ENCODE results near the gene ZDHHC11B.
"Not testable (repeated sequence)": the region's sequence is repeated elsewhere in the genome, so short reads cannot be mapped to it uniquely, and the experiment has no call there.

Gene ZDHHC11B

DNA sequence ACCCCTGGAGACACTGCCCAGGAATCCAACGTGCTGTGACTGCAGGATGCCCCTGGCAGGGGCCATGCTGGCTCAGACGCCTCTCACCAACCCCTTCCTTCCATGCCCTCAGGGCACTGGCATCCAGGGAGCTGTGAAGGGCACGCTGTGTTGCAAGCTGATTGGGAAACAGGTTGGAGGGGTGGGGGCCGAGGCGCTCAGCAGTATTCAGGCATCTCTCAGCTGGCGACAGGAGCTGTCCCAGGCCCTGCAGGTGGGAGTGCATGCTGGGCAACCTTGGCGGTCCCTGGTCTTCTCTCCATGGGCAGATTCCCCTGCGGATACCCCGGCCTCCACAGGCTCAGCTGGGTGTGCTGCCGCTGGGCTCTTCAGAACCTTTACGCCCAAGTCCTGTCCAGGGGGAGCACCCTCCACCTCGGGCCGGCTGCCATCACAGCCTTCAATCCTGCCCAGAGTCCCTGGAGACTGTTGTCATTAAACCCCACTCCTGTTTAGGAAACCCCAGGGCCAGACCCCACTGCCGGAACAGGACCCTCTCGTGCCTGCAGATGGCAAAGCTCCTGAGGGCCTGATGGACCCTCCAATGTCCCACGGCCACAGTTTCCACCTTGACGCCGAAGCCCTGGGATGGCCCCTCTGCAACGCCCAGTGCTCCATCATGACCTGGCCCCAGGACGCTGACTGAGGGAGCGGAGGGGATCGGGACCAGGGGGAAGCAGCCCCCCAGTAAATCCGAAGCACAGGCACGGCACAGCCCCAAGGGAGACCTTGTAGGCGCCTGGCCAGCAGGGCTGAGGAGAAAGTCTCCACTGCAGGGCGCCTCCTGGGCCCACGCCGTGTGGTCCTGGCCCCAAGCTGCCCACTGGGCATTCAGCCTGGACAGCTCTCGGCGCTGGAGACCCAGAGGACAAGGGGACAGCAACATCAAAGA is 100.7 kb downstream of the ZDHHC11B start:
- DNase-seq: no peak

DNA sequence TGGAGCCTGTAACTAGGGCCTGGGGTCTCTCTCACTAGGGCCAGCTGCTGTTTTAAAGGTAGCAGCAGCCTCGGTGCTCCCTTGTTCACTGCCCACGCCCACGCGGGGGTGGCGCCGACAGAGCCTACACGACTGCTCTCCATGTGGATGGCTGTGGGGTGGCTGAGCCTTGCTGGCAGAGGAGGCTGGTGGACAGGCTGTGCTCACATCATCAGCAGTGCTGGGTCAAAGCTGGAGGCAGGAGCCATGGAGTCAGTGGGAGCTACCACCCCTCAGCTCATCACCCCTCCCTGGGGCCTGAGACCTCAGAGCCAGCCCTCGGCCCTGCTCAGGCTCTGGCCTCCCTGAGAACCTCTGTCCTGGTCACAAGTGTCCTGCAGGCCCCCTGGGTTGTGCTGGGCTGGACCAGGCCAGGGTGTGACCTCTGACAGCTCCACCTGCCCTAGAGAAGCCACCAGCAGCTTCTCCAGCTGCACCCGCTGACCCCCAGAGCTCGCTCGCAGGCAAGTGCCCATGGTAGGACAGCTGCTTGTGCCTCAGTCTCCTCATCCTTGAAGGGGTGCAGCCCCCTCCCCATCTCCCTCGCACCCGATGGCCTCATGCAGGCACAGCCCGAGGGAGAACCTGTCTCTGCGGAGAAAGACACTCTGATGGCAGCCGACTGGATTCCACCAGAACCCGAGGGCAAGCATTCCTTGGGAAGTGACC is 101.7 kb downstream of the ZDHHC11B start:
- not testable (repeated sequence) for DNase-seq

DNA sequence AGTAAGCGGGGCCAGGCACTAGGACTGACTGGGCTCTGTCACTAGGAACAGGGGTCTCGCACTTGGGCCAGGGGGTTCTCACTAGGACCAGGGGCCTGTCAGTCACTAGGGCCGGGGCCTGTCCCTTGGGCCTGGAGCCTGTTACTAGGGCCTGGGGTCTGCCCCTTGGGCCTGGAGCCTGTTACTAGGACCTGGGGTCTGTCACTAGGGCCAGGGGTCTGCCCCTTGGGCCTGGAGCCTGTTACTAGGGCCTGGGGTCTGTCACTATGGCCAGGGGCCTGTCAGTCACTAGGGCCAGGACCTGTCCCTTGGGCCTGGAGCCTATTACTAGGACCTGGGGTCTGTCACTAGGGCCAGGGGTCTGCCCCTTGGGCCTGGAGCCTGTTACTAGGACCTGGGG is 102.3 kb downstream of the ZDHHC11B start:
- DNase-seq: not testable (repeated sequence)

DNA sequence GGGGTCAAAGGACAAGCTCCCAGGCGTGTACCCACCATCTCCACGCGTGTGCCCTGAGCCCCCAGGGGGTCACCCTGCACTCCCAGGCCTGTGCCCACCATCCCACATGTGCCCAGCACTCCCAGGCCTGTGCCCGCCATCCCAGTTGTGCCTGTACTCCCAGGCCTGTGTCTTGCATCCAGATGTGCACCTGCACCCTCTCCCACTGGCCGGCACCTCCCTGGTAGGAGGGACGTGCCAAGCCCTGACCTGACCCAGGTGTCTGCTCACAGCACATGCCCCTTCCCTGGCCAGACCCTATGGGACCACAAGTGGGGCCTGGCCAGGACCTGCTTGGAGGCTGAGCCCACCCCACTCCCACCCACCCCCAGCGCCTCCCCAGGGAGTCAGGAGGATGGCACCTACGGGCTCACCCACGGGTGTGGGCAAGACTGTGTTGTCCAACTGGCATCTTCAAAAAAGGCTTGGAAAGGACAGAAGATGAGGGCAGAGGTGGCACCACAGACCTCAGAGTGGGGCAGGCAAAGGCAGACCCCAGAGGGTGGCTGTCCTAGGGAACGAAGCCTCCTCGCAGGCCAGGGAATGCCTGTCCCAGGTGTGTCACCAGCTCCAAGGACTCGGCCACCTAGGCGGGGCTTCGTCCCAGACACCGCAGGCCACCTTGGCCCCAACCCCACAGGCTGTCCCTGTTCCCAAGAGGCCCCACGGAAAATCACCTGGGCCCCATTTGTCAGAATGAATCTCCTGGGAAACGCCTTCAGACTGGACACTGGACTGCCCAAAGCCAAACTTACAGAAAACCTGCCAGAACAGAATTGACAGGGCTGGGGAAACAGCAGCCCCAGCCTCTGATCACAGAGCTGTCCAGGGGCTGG is 103.0 kb downstream of the ZDHHC11B start:
- DNase-seq: not testable (repeated sequence)

DNA sequence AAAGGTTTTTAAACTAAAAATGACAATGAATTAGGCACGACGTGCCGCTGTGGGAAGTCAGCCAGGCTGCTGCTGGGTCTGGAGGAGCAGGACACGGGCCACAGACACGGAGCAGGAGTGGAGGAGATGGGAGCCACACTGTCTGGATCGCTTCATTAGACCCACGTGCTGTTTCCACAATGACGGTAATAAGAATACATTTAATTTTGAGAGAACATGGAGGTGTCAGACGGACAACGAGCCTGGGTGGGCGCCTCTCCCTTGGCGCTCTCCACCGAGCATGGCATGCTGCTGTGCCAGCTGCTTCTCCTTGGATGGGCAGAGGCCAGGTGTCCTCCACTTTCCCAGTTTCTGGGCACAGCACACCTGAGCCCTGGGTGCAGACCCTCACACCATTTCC is 103.7 kb downstream of the ZDHHC11B start:
- DNase-seq: not testable (repeated sequence)

DNA sequence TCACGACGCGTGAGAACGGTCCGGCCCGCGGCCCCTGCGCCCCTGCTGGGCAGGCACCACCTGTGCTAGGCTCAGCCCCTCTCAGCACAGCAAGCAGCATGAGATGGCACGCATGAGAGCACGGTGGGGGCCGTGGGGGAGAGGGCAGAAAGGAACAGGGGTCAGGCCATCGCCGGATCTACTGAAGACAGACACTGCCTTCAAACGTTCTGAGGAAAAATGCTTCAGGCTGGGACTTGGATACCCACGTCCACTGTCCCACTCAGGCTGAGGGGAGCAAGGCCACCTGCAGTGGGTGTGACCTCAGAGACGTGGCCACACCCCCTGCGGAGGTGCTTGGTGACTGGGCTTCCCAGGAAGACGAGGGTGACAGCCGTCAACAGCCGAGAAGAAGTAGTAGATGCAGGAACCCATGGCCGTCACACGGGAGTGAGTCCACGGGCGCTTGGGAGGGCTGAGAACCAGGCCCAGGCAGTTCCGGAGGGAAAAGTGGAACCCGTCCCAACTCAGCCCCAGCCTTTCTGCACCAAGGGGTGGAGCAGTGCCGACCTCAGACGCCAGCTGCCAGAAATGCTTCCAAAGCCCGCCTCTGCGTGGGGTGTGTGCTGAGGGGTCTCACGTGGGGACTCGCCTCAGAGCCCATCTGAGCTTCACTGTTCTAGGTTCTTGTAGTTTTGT is 104.3 kb downstream of the ZDHHC11B start:
- not testable (repeated sequence) for DNase-seq

DNA sequence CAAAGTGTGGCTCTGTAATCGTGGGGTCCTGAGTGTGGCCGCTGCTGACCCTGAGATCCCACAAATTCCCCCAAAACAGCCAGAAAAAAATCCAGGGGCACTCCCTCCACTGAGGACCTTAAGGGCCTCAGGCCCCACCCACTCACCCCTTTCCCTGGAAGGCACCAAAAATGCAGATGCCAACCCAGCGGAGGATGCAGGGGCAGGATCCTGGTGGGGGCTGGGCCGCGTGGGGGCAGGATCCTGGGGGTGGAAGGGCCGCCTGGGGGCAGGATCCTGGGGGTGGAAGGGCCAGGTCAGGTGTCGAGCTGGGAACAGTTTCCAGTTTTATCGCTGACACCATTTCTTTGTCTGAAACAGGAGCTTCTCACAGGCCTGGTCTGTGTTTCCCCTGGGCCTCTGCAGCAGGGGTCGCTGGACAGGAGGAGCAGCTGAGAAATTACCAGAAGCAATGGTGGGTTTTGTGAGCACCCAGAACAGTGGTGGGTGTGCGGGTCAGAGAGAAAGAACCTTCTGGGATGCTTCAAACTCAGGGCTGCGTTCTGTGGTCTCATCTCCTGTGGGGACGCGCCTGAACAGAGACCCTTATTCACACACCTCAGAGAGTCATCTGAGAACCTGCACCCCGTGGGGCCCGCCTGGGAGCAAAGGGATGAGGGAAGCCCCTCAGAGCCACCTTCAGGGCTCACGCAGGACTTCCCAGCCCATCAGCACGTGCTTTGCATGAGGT is 105.2 kb downstream of the ZDHHC11B start:
- DNase-seq: not testable (repeated sequence)

DNA sequence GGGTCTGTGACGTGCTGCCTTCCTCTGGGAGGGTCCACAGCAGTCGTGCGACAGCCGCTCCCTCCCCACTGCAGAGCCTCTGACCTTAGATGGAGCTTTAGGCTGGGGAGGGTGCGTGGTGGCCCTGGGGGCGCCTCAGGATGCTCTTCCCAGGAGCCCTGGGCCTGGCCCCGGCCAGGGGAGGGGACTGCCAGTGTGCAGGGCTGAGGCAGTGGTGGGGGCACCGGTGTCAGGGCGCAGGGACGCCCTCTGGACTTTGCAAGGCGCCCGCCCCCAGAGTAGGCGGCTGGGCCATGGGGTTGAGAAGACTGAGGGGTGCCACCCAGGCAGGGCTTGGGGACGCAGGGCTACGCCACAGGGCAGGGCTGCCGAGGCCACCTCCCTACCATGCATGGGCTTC is 106.0 kb downstream of the ZDHHC11B start:
- DNase-seq: not testable (repeated sequence)

DNA sequence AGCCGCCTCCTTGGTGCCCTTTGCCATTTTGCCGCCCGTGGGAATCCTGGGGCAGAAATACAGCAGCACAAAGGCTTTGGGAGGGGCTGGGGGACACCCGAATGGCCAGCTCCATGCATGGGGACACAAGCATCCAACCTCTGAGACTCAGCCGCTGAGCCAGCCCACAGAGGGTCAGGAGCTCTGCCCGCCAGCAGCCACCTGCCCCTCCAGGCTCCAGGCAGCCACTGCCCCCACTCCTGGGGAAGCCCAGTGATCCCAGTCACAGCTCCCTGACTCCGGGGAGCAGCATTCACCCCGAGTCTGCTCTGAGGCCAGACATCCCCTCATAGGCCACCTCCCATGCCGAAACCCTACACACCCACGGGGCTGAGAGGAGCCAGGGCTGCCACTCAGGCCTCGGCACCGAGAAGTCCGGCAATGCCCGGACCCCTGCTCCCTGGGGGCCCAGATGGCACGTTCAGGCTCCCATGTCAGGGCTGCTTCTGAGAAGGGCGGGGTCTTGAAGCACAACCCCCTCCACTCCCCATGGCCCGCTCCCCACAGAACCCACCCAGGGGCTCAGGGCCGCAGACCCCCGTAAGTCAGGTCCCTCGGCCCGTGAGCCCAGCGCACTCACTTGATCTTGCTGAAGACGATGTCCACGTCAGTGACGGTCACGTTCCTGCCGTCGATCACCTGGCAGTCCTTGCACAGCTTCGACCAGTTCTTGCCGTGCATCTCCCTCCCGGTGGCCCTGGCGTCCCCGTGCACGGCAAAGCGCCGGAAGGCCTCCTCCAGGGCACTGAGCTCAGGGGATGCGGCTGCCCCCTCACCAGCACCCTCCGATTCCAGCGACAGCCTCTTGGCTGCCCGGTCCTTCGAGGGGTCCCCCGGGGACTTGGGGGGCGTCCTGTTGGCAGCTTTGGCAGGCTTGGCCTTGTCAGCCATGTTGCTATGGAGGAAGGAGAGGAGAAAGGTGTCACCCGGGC is 107.1 kb downstream of the ZDHHC11B start:
- DNase-seq: no peak

DNA sequence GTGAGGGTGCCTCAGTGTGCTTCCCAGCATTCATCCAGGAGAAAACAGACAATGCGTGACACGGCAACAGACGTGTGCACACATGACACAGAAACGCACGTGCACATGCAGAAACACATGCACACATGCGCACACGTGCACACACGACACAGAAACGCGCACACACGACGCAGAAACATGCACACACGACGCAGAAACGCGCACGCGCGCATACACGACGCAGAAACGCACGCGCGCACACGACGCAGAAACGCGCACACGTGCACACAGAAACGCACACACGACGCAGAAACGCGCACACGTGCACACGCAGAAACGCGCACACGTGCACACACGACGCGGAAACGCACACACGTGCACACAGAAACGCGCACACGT is 107.8 kb downstream of the ZDHHC11B start:
- no peak for DNase-seq

DNA sequence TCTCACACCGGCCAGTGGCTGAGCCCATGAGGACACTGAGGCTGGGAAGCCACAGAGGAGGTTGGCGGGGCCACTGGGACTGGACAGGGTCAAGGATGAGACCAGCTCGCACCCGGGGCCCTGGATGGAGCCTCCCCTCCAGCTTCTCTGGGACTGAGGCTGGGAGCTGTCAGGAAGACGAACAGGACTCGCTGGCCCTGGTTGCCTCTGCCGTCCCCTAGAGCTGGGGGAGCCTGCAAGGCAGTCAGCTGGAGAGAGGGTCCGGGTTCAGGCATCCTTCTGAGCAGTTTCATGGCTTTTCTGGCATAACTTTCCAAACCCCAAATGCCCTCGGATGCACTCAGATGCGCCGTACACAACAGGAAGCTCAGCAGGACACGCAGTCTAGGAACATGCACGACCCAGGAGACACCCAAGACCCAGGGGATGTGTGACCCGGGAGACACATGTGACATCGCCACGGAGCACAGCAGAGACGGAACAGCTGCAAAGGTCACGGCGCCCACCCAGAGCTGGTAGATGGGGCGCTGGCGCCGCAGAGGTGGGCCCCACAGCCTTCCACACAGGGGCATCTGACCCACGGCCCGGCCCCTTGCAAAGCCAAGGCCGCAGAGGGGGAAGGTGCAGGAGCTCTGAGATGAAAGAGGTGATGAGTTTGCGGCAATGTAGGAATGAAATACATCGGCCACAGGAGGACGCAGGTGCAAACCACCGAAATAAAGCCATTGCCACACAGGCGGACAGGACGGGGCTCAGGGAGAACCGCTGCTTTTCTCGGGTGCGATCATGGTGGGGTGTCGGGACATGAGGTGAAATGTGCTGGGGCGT is 108.4 kb downstream of the ZDHHC11B start:
- no peak for DNase-seq

DNA sequence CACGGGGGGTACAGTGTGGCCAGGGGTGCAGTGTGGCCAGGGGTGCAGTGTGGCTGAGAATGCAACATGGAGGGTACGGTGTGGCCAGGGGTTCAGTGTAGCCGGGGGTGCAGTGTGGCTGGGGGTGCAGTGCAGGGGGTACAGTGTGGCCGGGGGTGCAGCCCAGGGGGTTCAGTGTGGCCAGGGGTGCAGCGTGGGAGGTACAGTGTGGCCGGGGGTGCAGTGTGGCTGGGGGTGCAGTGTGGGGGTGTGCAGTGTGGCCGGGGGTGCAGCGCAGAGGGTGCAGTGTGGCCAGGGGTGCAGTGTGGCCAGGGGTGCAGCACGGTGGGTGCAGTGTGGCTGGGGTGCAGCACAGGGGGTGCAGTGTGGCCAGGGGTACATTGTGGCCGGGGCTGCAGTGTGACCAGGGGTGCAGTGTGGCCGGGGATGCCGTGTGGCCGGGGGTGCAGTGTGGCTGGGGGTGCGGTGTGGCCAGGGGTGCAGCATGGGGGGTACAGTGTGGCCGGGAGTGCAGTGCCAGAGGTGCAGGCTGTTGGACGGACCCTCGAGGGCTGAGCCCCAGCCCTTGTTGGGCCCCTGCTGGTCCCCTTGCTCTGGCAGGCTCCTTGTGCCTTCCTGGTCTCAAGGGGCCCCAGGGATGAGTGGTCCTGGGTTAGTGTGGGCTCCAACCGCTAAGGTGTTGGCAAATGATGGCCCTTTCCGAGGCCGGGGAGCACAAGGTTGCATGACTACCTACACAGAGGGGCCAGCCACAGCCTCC is 109.2 kb downstream of the ZDHHC11B start:
- DNase-seq: no peak

DNA sequence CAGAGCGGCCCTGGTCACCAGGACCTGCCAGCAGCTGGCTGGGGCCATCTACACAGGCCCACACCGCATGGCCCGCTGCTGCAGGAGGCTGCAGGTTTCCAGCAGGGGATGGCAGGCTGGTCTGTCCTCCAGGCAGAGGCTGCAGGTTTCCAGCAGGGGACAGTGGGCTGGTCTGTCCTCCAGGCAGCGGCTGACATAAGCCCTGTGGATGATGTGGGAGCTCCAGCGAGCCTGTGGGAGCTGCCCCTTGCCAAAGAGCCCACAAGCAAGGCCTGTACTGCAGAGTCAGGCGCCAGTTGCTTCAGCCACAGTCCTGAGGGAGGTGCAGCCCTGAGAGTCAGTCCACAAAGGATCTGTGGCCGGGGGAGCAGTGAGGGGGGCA is 109.9 kb downstream of the ZDHHC11B start:
- no peak for DNase-seq

DNA sequence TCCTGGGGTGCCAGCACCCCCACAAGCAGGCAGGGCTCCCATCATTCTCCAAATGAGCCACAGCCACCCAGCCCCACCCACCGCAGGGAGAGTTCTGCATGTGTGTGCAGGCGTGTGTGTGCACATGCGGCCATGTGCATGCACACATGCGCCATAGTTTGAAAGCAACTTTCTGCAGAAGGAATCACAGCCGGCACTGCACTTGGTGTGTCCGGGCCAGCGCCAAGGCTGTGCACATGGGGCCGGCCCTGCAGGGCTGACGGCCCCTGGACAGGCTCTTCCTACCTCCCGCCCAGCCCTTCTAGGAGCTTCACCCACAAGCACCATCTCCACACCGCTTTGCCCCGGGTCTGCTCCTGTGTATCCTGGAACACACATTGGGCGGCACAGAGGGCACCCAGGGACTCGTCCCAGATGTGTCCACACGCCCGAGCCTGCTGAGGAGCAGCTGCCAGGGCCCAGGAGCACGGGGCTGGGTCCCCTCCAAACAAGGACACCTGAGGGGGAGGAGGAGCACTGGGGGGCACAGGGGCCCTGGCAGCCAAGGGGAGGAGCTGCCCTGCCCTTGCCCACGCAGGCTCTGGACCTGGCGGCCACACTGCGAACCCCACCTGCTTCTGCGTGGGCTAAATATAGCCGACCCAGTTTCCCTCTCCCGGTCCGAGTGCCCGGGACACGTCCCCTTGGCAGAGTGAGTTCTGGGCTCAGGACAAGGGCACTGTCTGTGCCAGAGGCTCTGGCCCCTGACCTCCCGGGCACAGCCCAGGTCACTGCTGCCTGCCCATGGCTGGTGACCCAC is 110.5 kb downstream of the ZDHHC11B start:
- no peak for DNase-seq

DNA sequence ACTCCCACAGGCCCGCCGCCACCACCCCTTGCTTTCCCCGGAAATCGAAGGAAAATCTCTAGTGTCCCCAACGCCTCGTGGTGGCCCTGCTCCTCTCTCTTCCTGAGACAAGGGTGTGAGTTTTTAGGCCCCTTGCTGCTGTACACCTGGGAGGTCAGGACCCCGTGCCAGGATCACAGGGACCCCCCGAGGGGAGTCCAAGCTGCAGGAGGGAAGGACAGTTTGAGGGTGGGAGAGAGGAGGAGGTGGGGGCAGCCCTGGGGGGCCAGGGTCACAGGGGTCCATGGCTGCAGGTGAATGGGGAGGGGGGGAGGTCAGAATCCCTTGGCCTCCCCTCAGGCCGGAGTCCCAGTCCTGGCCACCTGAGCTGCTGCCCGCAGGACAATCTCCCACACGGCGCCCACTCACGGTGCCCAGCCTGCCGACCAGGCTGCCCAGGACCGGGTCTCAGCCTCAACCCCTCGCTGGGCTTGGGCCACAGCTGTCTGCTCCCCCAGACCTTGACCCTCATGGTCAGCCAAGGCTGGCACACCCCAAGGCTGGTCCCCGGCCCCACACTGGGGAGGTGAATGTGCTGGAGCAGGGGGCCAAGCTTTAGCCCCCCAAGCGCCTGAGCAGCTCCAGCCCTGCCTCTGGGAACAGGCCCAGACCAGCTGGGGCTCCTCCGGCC is 111.2 kb downstream of the ZDHHC11B start:
- no peak for DNase-seq

DNA sequence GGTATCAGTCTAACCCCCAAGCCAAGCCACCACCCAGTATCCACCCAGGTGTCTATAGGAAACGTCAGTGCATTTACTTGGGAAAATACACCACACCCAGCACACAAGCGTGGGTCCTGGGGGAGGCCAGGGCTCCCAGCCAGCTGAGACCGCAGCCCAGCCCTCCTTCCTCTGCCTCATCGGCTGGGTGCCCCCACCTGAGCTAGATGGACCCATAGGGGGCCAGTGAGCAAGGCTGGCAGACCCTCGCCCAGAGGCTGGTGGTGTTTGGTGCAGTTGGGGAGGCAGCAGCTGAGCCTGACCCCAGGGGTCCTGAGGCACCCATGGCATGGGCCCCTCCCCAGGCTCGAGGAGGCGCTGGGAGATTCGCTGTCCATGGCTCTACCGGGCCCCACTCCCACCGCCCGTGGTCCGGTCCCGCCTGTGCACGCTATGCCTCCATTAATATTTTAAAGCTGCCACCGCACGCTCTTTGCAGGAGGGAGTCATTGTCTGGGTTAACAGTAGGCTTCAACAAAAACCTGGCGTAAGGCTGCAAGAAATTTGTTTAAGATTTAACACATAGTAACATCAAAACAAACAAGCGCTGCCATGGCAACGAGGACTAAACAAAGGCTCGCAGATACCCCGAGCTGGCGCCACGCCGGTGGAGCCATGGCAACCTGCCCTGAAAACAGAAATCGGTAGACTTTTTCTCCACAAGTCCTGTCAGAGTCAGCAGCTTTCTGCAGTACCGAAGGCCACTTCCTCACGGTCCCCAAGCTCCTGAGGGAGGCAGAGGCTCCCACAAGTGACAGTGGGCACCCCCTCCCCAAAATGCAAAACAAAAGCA is 112.0 kb downstream of the ZDHHC11B start:
- DNase-seq: peak; percentile 55 to 60
